C4-2B (cell line): ENCODE measurements around the gene P3H3.
"Not testable (repeated sequence)": the region's sequence is repeated elsewhere in the genome, so short reads cannot be mapped to it uniquely, and the experiment has no call there.

Experiments
- CTCF ChIP-seq: fragments of 450-650 bp; conservative IDR thresholded peaks from 2 replicates; pipeline ENCODE4 v1.5.1; 2017; ENCODE audit warnings: mild to moderate bottlenecking
- ZFX ChIP-seq: fragments of 450-650 bp; IDR thresholded peaks from 2 replicates; pipeline ENCODE4 v1.6.1; 2017

- not testable (repeated sequence) for TF ChIP-seq CTCF, ZFX
Measured at GRCh38 chr12:6870304-6870703, 42.1 kb downstream of the P3H3 start.
